HG03097 (cell line): ENCODE measurements around the gene PRRX2.
"Not testable (repeated sequence)": the region's sequence is repeated elsewhere in the genome, so short reads cannot be mapped to it uniquely, and the experiment has no call there.

ENCODE experiments used
- ATAC-seq: cut with Tn5 transposase; IDR thresholded peaks from one replicate; pipeline ENCODE4 v1.9.1; 2021; ENCODE audit not compliant: unreplicated experiment, low FRiP score

Gene PRRX2

GRCh38 chr9:129649726-129650679 lies 15.4 kb upstream of the PRRX2 start:
- ATAC-seq: no peak

- no peak for ATAC-seq
Observed at GRCh38 chr9:129650680-129651235, 14.7 kb upstream of the PRRX2 start.

GRCh38 chr9:129653823-129654553 lies 11.5 kb upstream of the PRRX2 start:
- no peak for ATAC-seq

GRCh38 chr9:129654554-129655040 lies 10.8 kb upstream of the PRRX2 start:
- no peak for ATAC-seq

GRCh38 chr9:129655154-129655553 lies 10.3 kb upstream of the PRRX2 start:
- no peak for ATAC-seq

GRCh38 chr9:129655696-129656095 lies 9.8 kb upstream of the PRRX2 start:
- no peak for ATAC-seq

GRCh38 chr9:129656795-129657390 lies 8.6 kb upstream of the PRRX2 start:
- ATAC-seq: no peak

- no peak for ATAC-seq
Observed at GRCh38 chr9:129661029-129661428, 4.4 kb upstream of the PRRX2 start.

GRCh38 chr9:129662239-129662638 lies 3.2 kb upstream of the PRRX2 start:
- not testable (repeated sequence) for ATAC-seq

- ATAC-seq: no peak
Observed at GRCh38 chr9:129664746-129665388, 580 bp upstream of the PRRX2 start.

- no peak for ATAC-seq
Observed at GRCh38 chr9:129665814-129666520, 520 bp downstream of the PRRX2 start.

GRCh38 chr9:129666575-129666974 lies 1.1 kb downstream of the PRRX2 start:
- ATAC-seq: no peak

- ATAC-seq: no peak
Observed at GRCh38 chr9:129667378-129667777, 1.9 kb downstream of the PRRX2 start.

- no peak for ATAC-seq
Observed at GRCh38 chr9:129667850-129668249, 2.4 kb downstream of the PRRX2 start.

GRCh38 chr9:129669141-129669718 lies 3.8 kb downstream of the PRRX2 start:
- no peak for ATAC-seq

- no peak for ATAC-seq
Observed at GRCh38 chr9:129669946-129670345, 4.5 kb downstream of the PRRX2 start.

- no peak for ATAC-seq
Observed at GRCh38 chr9:129671065-129671464, 5.6 kb downstream of the PRRX2 start.

- no peak for ATAC-seq
Observed at GRCh38 chr9:129671519-129671918, 6.1 kb downstream of the PRRX2 start.

- ATAC-seq: no peak
Observed at GRCh38 chr9:129672702-129673101, 7.3 kb downstream of the PRRX2 start.
